ENCODE measurements around the gene GANAB. TPM values are rescaled to one million over a fixed set of nuclear protein-coding genes. Genes with fewer than 3 reads are reported as not detected.
"Not testable (repeated sequence)": the region's sequence is repeated elsewhere in the genome, so short reads cannot be mapped to it uniquely, and the experiment has no call there.

Gene GANAB
- total RNA-seq, 1 donor from 2014 or later = 283 TPM

- intact Hi-C loops (cut with micrococcal nuclease) = no loop called here
Measured at GRCh38 chr11:62627713-62628112, 18.7 kb downstream of the GANAB start.

GRCh38 chr11:62622476-62623089 is 23.8 kb downstream of the GANAB start:
- intact Hi-C loops (cut with micrococcal nuclease) = loop anchor here (1.0 to 2.0 kb wide), 3 partner anchors 23 to 42 kb away; partner anchors contain the start of genes C11orf98, CSKMT and GANAB

- intact Hi-C loops (cut with micrococcal nuclease) = loop anchor here (1.0 to 2.0 kb wide), 4 partner anchors 23 to 43 kb away; partner anchors contain the start of genes C11orf98, CSKMT, GANAB and TUT1
Measured at GRCh38 chr11:62621567-62622470, 24.6 kb downstream of the GANAB start, which contains the start of gene B3GAT3. TSS of gene B3GAT3 (minus strand) at chr11:62621986. CDS start at chr11:62621947, 39 bp downstream.

- intact Hi-C loops (cut with micrococcal nuclease) = loop anchor here (2.0 kb wide), 1 partner anchor 30 kb away; the partner anchor contains the start of gene TUT1
Measured at GRCh38 chr11:62621027-62621566, 25.3 kb downstream of the GANAB start.

- intact Hi-C loops (cut with micrococcal nuclease) = not testable (repeated sequence)
Measured at GRCh38 chr11:62616957-62617356, 29.5 kb downstream of the GANAB start.

- intact Hi-C loops (cut with micrococcal nuclease) = no loop called here
Measured at GRCh38 chr11:62615521-62615920, 30.9 kb downstream of the GANAB start.

- intact Hi-C loops (cut with micrococcal nuclease) = loop anchor here (5.0 kb wide), 1 partner anchor 158 kb away; the partner anchor contains the start of gene TAF6L
Measured at GRCh38 chr11:62614275-62614674, 32.1 kb downstream of the GANAB start.

GRCh38 chr11:62613291-62613778 is 33.1 kb downstream of the GANAB start:
- intact Hi-C loops (cut with micrococcal nuclease) = loop anchor here (2.0 to 5.0 kb wide), 3 partner anchors 39 to 159 kb away; partner anchors contain the start of genes C11orf98, CSKMT, INTS5 and TAF6L

GRCh38 chr11:62612366-62613290 is 33.8 kb downstream of the GANAB start, which contains the start of the genes EML3 and ROM1:
TSS of gene EML3 (minus strand) at chr11:62612775. CDS start at chr11:62612457, 318 bp downstream.
TSS of gene ROM1 (plus strand) at chr11:62613257. CDS start at chr11:62613282, 25 bp downstream.
- intact Hi-C loops (cut with micrococcal nuclease) = loop anchor here (1.0 to 5.0 kb wide), 5 partner anchors 10 to 160 kb away; partner anchors contain the start of genes C11orf98, CSKMT, INTS5 and TAF6L

GRCh38 chr11:62611705-62612365 is 34.6 kb downstream of the GANAB start:
- intact Hi-C loops (cut with micrococcal nuclease) = loop anchor here (1.0 to 5.0 kb wide), 5 partner anchors 10 to 160 kb away; partner anchors contain the start of genes C11orf98, CSKMT, INTS5 and TAF6L

GRCh38 chr11:62610814-62611704 is 35.4 kb downstream of the GANAB start:
- intact Hi-C loops (cut with micrococcal nuclease) = loop anchor here (5.0 kb wide), 1 partner anchor 161 kb away; the partner anchor contains the start of gene TAF6L

GRCh38 chr11:62610403-62610802 is 36.0 kb downstream of the GANAB start:
- intact Hi-C loops (cut with micrococcal nuclease) = loop anchor here (5.0 kb wide), 1 partner anchor 162 kb away; the partner anchor contains the start of gene TAF6L

GRCh38 chr11:62608776-62609175 is 37.6 kb downstream of the GANAB start:
- intact Hi-C loops (cut with micrococcal nuclease) = no loop called here

- intact Hi-C loops (cut with micrococcal nuclease) = no loop called here
Measured at GRCh38 chr11:62607714-62608113, 38.7 kb downstream of the GANAB start.

GRCh38 chr11:62605902-62606301 is 40.5 kb downstream of the GANAB start:
- intact Hi-C loops (cut with micrococcal nuclease) = no loop called here

GRCh38 chr11:62605467-62605866 is 40.9 kb downstream of the GANAB start:
- intact Hi-C loops (cut with micrococcal nuclease) = no loop called here

- intact Hi-C loops (cut with micrococcal nuclease) = no loop called here
Measured at GRCh38 chr11:62604460-62605120, 41.8 kb downstream of the GANAB start.

Data from T-helper 2 cell treated with Interferon-gamma antibody and Interleukin-4, amounts not matched to agents 100 ng/mL and 5 ng/mL, for 36 hours (primary cell).